ENCODE data around the gene EPGN. TPM values are rescaled to one million over a fixed set of nuclear protein-coding genes. Genes with fewer than 3 reads are reported as not detected.

EPGN gene
- total and polyA plus RNA-seq, 2 of the 13 experiments (the other 11 are each of a cell fraction or from before 2014, with no cell fraction given) = not detected

DNA sequence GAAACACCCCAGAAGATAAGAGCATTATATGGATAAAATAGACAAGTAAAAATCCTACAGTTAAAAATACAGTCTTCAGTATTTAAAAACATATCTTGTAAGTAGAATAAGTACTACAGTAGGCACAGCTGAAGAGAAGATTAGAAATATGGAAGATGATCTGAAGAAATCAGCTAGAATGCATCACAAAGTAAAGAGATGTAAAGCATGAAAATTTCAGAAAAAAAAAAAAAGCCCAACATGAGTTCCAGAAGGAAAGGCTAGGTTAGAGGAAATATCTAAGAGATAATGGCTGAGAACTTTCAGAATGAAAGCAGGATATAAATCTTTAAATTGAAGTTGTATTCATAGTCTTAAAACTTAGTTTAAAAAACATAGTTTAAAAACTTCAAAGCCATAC lies 21.0 kb downstream of the EPGN start:
- no peak overlapping the region for H3K27ac ChIP-seq (ENCODE audit: extremely low read length, insufficient read depth, low read length)
- intact Hi-C loops (cut with micrococcal nuclease; ENCODE audit: unreplicated experiment) = no loop called here

More for the DNA sequence above, 21.0 kb downstream of the EPGN start:
- ChIA-PET CTCF (ENCODE audit: low intra/inter-chr PET ratio, low total read pairs) (no interaction called here), POLR2A (no interaction called here)
- in situ Hi-C loops (cut with HindIII; ENCODE audit: extremely low pct_ligation_motif_present, low pct_unique_long_range_greater_than_20kb) = no loop called here
- Histone ChIP-seq H3K4me2 (ENCODE audit: low read depth, low read length) (no peak overlapping the region), H2AFZ (ENCODE audit: low read length) (no peak overlapping the region), H3K4me3 (replicated peaks in 1 of 3; ENCODE audit: insufficient read depth in 1 of 3, low read depth in 2 of 3, low read length in 3 of 3) (no peak overlapping the region), H3K79me2 (ENCODE audit: insufficient read depth, low read length) (no peaks in the 10 kb centered on the region), H3K36me3 (replicated peaks in 1 of 2; ENCODE audit: control insufficient read depth in 1 of 2, insufficient read depth in 2 of 2, low read length in 2 of 2) (no peaks in the 10 kb centered on the region), H4K20me1 (ENCODE audit: insufficient read depth, low read length) (no peaks in the 10 kb centered on the region), H3K4me1 (ENCODE audit: insufficient read depth, low read length) (no peaks in the 10 kb centered on the region), H3K27me3 (ENCODE audit: control insufficient read depth in 1 of 2, insufficient read depth in 2 of 2, low read length in 2 of 2) (no peaks in the 10 kb centered on the region; a peak in 1 of 5 replicates), H3K9me3 (ENCODE audit: low read length) (no peaks in the 10 kb centered on the region), H3K9ac (ENCODE audit: insufficient read depth, low read depth, low read length) (no peak overlapping the region)
- DNase-seq (ENCODE audit: low spot score) = no peak
- no peak for FAIRE-seq
- no TSS peak for BruUV-seq (replicated peaks)
- TF ChIP-seq, protein P1, sequence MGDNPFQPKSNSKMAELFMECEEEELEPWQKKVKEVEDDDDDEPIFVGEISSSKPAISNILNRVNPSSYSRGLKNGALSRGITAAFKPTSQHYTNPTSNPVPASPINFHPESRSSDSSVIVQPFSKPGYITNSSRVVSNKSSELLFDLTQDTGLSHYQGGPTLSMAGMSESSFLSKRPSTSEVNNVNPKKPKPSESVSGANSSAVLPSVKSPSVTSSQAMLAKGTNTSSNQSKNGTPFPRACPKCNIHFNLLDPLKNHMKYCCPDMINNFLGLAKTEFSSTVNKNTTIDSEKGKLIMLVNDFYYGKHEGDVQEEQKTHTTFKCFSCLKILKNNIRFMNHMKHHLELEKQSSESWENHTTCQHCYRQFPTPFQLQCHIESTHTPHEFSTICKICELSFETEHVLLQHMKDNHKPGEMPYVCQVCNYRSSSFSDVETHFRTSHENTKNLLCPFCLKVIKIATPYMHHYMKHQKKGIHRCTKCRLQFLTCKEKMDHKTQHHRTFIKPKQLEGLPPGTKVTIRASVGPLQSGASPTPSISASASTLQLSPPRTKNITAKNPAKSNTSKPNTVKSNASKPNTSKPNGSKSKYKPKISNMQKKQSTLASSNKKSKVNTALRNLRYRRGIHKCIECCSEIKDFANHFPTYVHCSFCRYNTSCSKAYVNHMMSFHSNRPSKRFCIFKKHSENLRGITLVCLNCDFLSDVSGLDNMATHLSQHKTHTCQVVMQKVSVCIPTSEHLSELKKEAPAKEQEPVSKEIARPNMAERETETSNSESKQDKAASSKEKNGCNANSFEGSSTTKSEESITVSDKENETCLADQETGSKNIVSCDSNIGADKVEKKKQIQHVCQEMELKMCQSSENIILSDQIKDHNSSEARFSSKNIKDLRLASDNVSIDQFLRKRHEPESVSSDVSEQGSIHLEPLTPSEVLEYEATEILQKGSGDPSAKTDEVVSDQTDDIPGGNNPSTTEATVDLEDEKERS (CRISPR knock-in tag; IDR thresholded peaks at IDR 0.05) = no peak
- TF ChIP-seq ZEB1 (IDR thresholded peaks at IDR 0.05; ENCODE audit: insufficient replicate concordance, low read depth) (no peak), CAMTA2 (CRISPR knock-in tag; IDR thresholded peaks at IDR 0.05; ENCODE audit: borderline replicate concordance) (no peak), ZNF264 (CRISPR knock-in tag; IDR thresholded peaks at IDR 0.05) (no peak), TRIM24 (CRISPR knock-in tag; IDR thresholded peaks at IDR 0.05) (no peak), RAD51 (IDR thresholded peaks at IDR 0.05; ENCODE audit: borderline replicate concordance) (no peak), RARA (CRISPR knock-in tag; IDR thresholded peaks at IDR 0.05) (no peak), ZNF569 (CRISPR knock-in tag; IDR thresholded peaks at IDR 0.05; ENCODE audit: borderline replicate concordance) (no peak), ZNF225 (CRISPR knock-in tag; IDR thresholded peaks at IDR 0.05) (no peak), ZNF598 (CRISPR knock-in tag; IDR thresholded peaks at IDR 0.05; ENCODE audit: borderline replicate concordance) (no peak), ZMYM3 (CRISPR knock-in tag; IDR thresholded peaks at IDR 0.05) (no peak)
- TF ChIP-seq, protein P2, sequence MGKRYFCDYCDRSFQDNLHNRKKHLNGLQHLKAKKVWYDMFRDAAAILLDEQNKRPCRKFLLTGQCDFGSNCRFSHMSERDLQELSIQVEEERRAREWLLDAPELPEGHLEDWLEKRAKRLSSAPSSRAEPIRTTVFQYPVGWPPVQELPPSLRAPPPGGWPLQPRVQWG (CRISPR knock-in tag; IDR thresholded peaks at IDR 0.05; ENCODE audit: borderline replicate concordance, low read depth) = no peak
- TF ChIP-seq, protein P3, sequence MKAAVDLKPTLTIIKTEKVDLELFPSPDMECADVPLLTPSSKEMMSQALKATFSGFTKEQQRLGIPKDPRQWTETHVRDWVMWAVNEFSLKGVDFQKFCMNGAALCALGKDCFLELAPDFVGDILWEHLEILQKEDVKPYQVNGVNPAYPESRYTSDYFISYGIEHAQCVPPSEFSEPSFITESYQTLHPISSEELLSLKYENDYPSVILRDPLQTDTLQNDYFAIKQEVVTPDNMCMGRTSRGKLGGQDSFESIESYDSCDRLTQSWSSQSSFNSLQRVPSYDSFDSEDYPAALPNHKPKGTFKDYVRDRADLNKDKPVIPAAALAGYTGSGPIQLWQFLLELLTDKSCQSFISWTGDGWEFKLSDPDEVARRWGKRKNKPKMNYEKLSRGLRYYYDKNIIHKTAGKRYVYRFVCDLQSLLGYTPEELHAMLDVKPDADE (CRISPR knock-in tag; IDR thresholded peaks at IDR 0.05) = no peak
- TF ChIP-seq, protein P4, sequence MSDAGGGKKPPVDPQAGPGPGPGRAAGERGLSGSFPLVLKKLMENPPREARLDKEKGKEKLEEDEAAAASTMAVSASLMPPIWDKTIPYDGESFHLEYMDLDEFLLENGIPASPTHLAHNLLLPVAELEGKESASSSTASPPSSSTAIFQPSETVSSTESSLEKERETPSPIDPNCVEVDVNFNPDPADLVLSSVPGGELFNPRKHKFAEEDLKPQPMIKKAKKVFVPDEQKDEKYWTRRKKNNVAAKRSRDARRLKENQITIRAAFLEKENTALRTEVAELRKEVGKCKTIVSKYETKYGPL (CRISPR knock-in tag; IDR thresholded peaks at IDR 0.05) = no peak
- no peak for ATAC-seq
